Calu3 (cell line): ENCODE data around the gene SPPL3. TPM values are rescaled to one million over a fixed set of nuclear protein-coding genes. Genes with fewer than 3 reads are reported as not detected.

Experiments
- BruUV-seq: library from RNA; stranded (reverse); fragments of 400-500 nt; replicated peaks from 2 replicates; lab custom pipeline; 2021; lab: Mats Ljungman, UMichigan
- CTCF ChIA-PET: fragments of 300-600 bp; sonication (Branson Sonifier 250); formaldehyde crosslinking; loops from one replicate; lab custom pipeline; 2022; ENCODE audit warnings: antibody characterized with exemption; lab: Charles Lee
- DNase-seq: peaks from one replicate; pipeline ENCODE4 v3.0.0; 2022
- H3K27ac Mint-ChIP-seq: one replicate; pipeline ENCODE4 v1.8.0; 2022; ENCODE audit warnings: mixed read lengths; ENCODE audit not compliant: unreplicated experiment
- H3K27me3 Mint-ChIP-seq: one replicate; pipeline ENCODE4 v1.8.0; 2022; ENCODE audit warnings: mixed read lengths; ENCODE audit not compliant: unreplicated experiment
- H3K36me3 Mint-ChIP-seq: one replicate; pipeline ENCODE4 v1.8.0; 2022; ENCODE audit warnings: mild to moderate bottlenecking, moderate library complexity, mixed read lengths; ENCODE audit not compliant: insufficient read depth, unreplicated experiment
- H3K4me1 Mint-ChIP-seq: one replicate; pipeline ENCODE4 v1.8.0; 2022; ENCODE audit warnings: mild to moderate bottlenecking, low read depth, mixed read lengths; ENCODE audit not compliant: unreplicated experiment
- H3K4me3 Mint-ChIP-seq: one replicate; pipeline ENCODE4 v1.8.0; 2022; ENCODE audit warnings: mild to moderate bottlenecking, low read depth, moderate library complexity, mixed read lengths; ENCODE audit not compliant: unreplicated experiment
- H3K9me3 Mint-ChIP-seq: one replicate; pipeline ENCODE4 v1.8.0; 2022; ENCODE audit warnings: low read depth, mixed read lengths; ENCODE audit not compliant: unreplicated experiment
- CTCF ChIP-seq: fragments of 200-600 bp; IDR thresholded peaks from one replicate; pipeline ENCODE4 v1.8.0; 2022; ENCODE audit warnings: antibody characterized with exemption; ENCODE audit not compliant: unreplicated experiment
- intact Hi-C: fragments of 100-400 bp; cut with micrococcal nuclease; formaldehyde crosslinking; loops from one replicate; pipeline ENCODE4 v1.10.0; 2022; ENCODE audit not compliant: unreplicated experiment
- total RNA-seq: library from RNA; stranded (reverse); gene quantifications from 2 replicates; pipeline ENCODE4 v1.2.3, GENCODE V29; 2022

Gene SPPL3
- total RNA-seq, 1 experiment from 2014 or later, result 61.0 TPM

GRCh38 chr12:120940006-120940405 lies 35.8 kb upstream of the SPPL3 start:
- intact Hi-C loops, result no loop called here
- no peaks in the 10 kb centered on the region for H3K9me3 Mint-ChIP-seq
- no peak for DNase-seq
- H3K36me3 Mint-ChIP-seq, result peaks cover 4% of the 10 kb centered on the region
- H3K4me1 Mint-ChIP-seq, result peaks cover 8% of the 10 kb centered on the region
- no TSS peak for BruUV-seq
- H3K27ac Mint-ChIP-seq, result no peak overlapping the region
- H3K27me3 Mint-ChIP-seq, result peaks cover 38% of the 10 kb centered on the region
- H3K4me3 Mint-ChIP-seq, result no peak overlapping the region
- CTCF ChIA-PET, result interaction anchor here (0.6 to 1.7 kb wide), 5 partner anchors 32 to 113 kb away, joined by 3 to 14 read pairs (median 3); partner anchors contain the start of gene HNF1A
- no peak for TF ChIP-seq CTCF

DNA sequence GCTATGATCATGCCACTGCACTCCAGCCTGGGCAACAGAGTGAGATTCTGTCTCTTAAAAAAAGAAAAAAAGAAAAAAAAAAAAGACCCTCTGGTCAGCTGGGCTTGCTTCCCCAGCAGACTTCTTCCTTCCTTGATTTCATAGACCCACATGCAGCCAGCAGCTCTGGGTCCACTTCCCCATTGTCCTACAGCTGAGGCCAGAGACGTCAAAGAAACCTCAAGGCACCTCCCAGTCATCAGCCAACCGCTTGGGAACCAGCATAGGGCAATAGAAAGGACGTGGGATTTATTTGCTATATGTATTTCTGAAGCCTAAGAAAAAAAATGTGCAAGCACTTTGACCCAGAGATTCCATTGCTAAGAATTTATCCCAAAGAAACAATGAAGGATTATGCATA lies 35.4 kb upstream of the SPPL3 start:
- intact Hi-C loops, result no loop called here
- no TSS peak for BruUV-seq
- no peak overlapping the region for H3K4me3 Mint-ChIP-seq
- no peak for TF ChIP-seq CTCF
- CTCF ChIA-PET, result interaction anchor here (0.7 to 1.7 kb wide), 4 partner anchors 32 to 70 kb away, joined by 3 to 14 read pairs (median 3); partner anchors contain the start of gene HNF1A
- no peak for DNase-seq
- H3K9me3 Mint-ChIP-seq, result no peaks in the 10 kb centered on the region
- H3K36me3 Mint-ChIP-seq, result peaks cover 4% of the 10 kb centered on the region
- H3K27ac Mint-ChIP-seq, result no peak overlapping the region
- H3K27me3 Mint-ChIP-seq, result peaks cover 38% of the 10 kb centered on the region
- H3K4me1 Mint-ChIP-seq, result peaks cover 3% of the 10 kb centered on the region

- Mint-ChIP-seq H3K4me1 (no peaks in the 10 kb centered on the region), H3K4me3 (no peak overlapping the region), H3K9me3 (no peaks in the 10 kb centered on the region), H3K27ac (no peak overlapping the region), H3K27me3 (peaks cover 38% of the 10 kb centered on the region), H3K36me3 (peaks cover 4% of the 10 kb centered on the region)
- DNase-seq, result no peak
- BruUV-seq, result no TSS peak
- CTCF ChIA-PET, result interaction anchor here (0.6 kb wide), 1 partner anchor 46 kb away, joined by 3 read pairs; no protein-coding TSS in a partner anchor
- intact Hi-C loops, result no loop called here
- TF ChIP-seq CTCF, result no peak
Observed at GRCh38 chr12:120938496-120938895, 34.3 kb upstream of the SPPL3 start.

GRCh38 chr12:120936197-120936596 lies 32.0 kb upstream of the SPPL3 start:
- Mint-ChIP-seq H3K27me3 (peaks cover 28% of the 10 kb centered on the region), H3K27ac (no peak overlapping the region), H3K9me3 (no peaks in the 10 kb centered on the region), H3K4me3 (no peak overlapping the region), H3K36me3 (no peaks in the 10 kb centered on the region), H3K4me1 (no peaks in the 10 kb centered on the region)
- CTCF ChIA-PET, result interaction anchor here (0.7 kb wide), 1 partner anchor 138 kb away, joined by 3 read pairs; no protein-coding TSS in a partner anchor
- intact Hi-C loops, result no loop called here
- BruUV-seq, result no TSS peak
- no peak for TF ChIP-seq CTCF
- no peak for DNase-seq
